LNCAP (cell line): Measurements from ENCODE around the gene ZNF584.

Experiments
- CTCF ChIP-seq: fragments of 450-650 bp; IDR thresholded peaks from 2 replicates; pipeline ENCODE4 v1.5.1; 2017; ENCODE audit warnings: mild to moderate bottlenecking

ZNF584 gene

GRCh38 chr19:58381460-58382212, 26.8 kb upstream of the ZNF584 start:
- TF ChIP-seq CTCF: no peak

GRCh38 chr19:58382997-58383603, 25.3 kb upstream of the ZNF584 start:
- no peak for TF ChIP-seq CTCF

DNA sequence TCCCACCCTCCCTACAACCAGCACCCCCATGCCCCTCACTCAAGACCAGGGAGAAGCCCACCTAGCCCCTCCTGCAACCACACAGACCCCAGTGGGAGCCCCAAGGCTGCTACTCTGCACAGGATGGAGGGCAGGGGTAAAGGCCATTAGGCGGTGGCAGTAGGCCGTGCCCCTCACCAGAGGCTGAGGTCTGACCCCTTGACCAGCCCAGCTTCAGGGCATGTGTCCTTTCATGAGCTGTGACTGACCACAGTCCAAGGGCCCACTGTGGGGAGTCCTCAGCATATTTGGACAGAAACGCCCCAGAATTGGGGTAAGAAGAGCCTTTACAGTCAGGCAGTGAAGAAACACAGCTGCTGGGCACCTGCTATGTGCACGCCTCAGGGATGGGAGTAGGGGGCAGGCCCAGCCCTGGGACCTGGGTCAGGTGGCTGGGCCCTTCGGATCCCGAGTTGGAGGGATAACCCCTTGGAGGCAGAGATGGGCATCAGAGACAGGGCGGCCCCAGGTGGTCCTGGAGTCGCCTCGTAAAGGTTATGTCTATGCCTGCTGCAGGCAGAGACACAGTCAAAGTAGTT, 23.0 kb upstream of the ZNF584 start:
- no peak for TF ChIP-seq CTCF

GRCh38 chr19:58385891-58386575, 22.4 kb upstream of the ZNF584 start:
- no peak for TF ChIP-seq CTCF

- no peak for TF ChIP-seq CTCF
Observed at GRCh38 chr19:58386576-58387337, 21.7 kb upstream of the ZNF584 start, which contains the start of gene RPS5. TSS of gene RPS5 (plus strand) at chr19:58387269. CDS start at chr19:58388138, 869 bp downstream.

DNA sequence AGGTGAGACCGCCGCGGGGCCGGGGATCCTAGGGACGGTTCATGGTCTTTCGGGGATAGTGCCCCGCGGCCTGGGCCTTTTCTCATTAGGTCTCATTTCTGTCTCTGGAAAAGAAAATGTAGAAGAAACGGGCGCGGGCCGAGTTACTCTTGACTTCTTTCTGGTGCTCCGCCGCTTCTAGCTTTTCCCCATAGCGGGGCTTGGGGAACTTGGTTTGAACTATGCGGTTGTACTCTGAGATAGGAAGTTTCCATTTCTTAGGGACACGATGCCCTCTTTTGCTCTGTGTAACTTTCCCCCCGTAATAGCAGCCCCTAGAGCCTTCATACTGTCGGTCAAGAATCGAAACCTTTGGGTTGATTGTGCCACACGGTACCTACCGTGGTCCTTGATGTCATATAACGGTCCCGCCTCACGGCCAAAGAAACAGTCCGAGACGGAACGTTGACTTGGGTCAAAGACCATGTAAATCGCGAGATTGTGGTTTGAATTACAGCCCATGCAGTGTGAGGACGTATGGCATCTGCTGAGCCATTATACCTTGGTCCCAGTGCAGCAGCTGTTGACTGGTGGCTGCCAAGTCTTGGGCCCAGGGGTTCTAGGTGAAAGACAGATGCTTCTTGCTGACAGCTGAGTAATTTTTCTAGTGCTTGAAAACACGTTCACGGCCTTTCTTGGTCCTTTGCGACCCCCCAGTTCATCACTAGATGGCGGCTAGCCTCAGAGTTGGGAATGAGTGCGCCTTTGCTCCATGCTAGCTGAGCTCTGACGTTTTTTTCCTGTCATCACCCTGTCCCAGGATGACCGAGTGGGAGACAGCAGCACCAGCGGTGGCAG, 20.9 kb upstream of the ZNF584 start:
- TF ChIP-seq CTCF: no peak
